HG03342 (cell line): ENCODE measurements around the gene RAB3B.
A peak's percentile ranks its signal among the peaks of the same experiment; 100 is the strongest.
"Not testable (repeated sequence)": the region's sequence is repeated elsewhere in the genome, so short reads cannot be mapped to it uniquely, and the experiment has no call there.

Source experiments
- ATAC-seq: cut with Tn5 transposase; IDR thresholded peaks from one replicate; pipeline ENCODE4 v1.9.1; 2021; ENCODE audit warnings: mild to moderate bottlenecking, moderate library complexity; ENCODE audit not compliant: unreplicated experiment

The RAB3B gene

DNA sequence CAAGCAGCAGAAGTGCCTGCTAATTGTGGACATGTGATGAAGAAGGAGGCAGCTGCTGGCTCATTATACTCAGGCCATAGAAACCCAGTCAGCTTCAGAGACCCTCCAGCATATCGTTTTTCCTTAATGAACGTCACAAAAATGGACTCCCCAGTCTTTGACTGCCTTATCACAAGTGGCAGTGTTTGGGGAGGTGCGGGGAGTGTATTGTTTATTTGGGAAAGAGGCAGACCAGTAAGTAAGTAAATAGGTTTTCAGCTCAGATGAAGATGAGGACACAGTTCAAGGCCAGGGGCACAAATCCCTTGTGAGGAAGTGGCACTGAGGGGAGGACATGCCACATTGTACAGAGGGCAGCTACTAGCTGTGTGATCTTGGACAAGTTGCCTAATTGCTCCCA lies 68.5 kb downstream of the RAB3B start:
- ATAC-seq = no peak

DNA sequence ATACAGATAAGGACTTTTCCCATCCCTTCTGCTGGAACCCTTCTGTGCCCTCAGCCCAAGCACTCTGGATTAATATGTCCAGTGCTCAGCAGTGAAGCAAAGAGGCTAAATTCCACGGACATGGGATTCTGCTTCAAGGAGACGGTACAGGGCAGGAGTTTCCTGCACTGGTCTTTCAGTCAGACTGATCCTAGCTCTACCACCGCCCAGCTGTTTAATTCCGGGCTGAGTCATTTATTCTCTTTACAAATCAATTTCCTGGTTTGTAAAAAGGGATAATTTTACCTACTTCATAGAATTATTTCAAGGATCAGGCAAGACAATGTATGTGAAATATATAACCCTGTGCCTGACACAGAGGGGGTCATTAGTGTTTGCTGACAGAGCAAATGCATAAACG lies 70.4 kb downstream of the RAB3B start:
- no peak for ATAC-seq

GRCh38 chr1:51919684-51920083 lies 70.8 kb downstream of the RAB3B start:
- ATAC-seq = no peak

DNA sequence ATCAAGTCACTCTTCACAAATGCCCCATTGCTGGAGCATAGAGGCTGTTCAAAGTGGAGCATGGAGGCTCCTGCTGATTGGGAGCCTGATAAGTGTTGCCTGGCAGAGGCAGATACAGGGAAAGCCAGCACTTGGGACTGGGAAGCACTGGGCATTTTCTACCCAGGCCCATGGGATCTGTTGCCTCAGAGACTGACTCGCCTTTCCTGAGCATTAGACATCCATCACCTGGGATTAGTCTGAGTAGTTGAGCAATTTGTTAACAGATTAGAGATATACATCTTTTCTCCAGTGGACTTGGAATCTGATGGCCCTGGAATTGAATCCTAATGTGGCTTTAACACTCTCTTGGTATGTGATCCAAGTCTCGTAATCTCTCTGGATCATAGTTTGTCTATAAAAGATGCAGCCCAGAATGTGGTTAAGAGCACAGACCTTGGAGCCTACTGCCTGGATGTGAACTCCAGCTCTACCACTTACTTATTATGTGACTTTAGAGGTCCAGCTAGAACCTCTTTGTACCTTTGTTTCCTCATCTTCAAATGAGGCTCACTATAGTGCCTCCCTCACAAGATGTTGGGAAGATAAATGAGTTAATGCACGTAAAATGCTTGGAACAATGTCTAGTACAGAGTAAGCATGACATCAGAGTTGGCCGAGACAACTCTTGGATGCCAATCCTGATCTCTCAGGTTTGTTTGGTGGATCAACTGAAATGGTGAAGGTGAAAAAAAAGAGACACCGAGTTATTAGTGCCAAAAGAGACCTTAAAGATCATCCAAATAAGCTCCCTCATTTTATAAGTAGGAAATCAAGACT lies 73.7 kb downstream of the RAB3B start:
- ATAC-seq = no peak

DNA sequence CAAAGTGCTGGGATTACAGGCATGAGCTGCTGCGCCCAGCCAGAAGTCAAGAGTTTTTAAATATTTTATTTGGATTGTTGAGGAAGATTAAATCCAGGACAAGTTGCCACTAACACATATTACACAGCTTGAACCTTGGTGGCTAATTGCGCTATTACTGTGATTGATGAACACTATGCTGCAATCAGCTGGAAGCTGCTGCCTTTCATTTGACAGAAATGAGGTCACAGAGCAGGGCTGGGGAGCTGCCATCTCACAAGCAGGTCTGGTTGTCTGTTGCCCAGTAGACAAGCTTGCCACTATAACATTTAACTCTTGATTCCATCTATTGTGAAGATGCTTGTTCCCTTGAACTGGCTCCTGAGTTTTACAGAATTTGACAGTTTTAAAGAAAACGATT lies 74.5 kb downstream of the RAB3B start:
- no peak for ATAC-seq

- ATAC-seq = no peak
Measured at GRCh38 chr1:51912881-51913280, 77.6 kb downstream of the RAB3B start.

- no peak for ATAC-seq
Measured at GRCh38 chr1:51910221-51911000, 80.1 kb downstream of the RAB3B start.

DNA sequence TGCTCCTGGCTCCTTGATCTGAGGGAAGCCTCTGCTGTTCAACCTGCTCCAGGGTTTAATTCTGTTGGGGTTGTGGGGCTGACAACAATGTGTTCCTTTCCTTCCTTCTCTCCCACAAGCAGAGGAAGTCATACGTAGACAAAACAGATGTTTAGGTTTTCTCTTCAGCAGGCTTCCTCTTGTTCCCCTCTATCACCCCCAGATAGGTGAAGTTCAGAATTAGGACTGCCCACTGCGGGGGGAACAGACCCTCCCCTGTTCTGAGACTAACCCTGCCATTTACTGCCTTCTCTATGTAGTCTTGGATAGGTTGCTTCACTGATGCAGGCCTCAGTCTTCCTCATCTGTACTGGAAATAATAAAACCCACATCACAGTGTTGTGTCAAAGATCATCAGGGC lies 82.0 kb downstream of the RAB3B start:
- ATAC-seq = no peak

GRCh38 chr1:51907079-51907702 lies 83.3 kb downstream of the RAB3B start:
- no peak for ATAC-seq

DNA sequence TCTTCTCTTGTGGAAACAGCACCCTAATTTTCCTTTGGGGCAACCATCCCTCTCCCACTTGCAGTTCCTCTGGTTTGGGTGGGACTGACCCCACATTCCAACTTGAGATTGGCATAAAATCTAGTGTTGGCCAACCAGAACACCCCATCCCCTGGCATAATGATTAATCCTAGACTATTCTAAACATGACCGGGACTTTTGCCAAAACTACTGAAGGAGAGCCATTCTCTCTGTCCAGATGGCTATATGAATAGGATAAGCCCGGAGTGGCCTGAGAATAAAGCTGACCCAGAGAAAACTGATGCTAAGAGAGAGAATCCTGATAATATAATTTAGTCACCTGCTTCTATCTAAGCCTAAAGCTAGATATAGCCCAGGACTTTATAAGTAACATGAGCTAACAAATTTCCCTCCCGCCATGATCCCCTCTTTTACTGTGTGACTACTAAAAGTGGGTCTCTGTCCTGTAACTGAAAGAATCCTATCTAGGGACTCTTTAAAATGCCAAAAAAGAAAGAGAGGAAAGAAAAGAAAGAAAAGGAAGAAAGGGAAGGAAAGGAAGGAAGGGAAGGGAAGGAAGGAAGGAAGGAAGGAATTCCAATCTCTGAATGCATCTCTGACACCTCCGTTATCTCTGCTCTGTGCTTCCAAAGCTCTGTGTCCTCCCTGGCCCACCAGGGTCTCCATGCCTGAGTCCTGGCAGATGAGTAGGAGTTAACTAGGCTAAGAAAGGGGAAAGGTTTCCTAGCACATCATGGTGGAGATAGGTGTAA lies 84.0 kb downstream of the RAB3B start:
- no peak for ATAC-seq

GRCh38 chr1:51902456-51902855 lies 88.0 kb downstream of the RAB3B start:
- ATAC-seq = no peak

GRCh38 chr1:51901151-51901550 lies 89.3 kb downstream of the RAB3B start:
- ATAC-seq = no peak

GRCh38 chr1:51899022-51899421 lies 91.5 kb downstream of the RAB3B start:
- ATAC-seq = no peak

- ATAC-seq = no peak
Measured at GRCh38 chr1:51898090-51898734, 92.3 kb downstream of the RAB3B start.

DNA sequence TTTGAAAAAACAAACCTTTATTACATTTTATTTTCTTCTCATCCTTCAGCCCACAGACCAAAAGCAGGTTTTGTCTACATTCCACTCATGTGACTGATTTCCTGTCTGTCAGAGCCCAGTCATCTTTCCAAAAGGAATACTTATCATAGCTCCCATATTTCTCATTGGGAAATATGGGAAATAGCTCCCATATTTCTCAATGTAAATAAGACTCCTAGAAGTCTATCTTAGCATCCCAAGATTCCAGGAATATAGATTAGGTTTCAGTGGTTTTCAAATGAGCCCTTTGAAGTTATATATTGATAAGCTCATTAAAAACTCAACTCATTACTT lies 92.8 kb downstream of the RAB3B start:
- ATAC-seq = no peak

DNA sequence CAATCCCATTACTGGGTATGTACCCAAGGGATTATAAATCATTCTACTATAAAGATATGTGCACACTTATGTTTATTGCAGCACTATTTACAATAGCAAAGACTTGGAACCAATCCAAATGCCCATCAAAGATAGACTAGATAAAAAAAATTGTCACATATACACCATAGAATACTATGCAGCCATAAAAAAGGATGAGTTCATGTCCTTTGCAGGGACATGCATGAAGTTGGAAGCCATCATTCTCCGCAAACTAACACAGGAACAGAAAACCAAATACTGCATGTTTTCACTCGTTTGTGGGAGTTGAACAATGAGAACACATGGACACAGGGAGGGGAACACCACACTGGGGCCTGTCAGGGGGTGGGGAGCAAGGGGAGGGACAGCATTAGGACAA lies 95.8 kb downstream of the RAB3B start:
- ATAC-seq = not testable (repeated sequence)

DNA sequence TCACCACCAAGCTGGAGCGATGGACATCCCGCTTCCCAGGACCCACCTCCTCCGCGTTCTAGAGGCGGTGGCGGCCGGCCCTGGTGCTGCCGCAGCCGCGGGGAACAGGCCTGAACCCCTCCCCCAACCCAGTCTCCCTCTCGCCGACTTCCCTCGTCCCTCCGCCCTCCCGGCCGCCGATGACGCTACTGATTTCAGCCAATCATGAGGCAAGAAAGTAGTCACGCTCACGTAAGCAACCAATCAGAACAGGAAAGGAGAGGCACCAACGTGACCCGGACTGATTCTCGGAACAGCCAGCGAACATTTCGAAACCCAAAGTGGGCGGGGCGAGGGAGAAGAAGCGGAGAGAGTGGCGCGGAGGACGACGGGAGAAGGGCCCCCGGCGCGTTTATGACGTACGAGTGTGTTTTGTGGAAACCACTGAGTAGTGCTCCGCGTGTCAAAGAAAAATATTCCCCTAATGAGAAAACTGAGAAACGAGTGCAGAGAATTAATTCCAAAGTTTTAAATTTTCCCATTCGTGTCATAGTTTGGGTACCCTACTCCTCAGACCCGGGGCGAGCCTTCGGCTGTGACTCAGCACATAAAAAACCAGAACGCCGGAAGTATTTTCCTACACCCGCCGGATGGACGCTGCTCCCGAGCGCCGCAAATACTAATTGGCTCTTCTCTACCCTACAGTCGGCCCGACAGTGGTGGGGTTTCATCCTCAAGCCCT lies 111.7 kb downstream of the RAB3B start, which contains the start of gene NRDC:
Gene NRDC, minus strand, starts transcription at position 112 of the 721 bp plus-strand sequence. CDS start 112 bp downstream, outside the sequence.
- peak; percentile 93 for ATAC-seq

GRCh38 chr1:51878308-51878615 lies 112.2 kb downstream of the RAB3B start:
- peak; percentile 26 for ATAC-seq

DNA sequence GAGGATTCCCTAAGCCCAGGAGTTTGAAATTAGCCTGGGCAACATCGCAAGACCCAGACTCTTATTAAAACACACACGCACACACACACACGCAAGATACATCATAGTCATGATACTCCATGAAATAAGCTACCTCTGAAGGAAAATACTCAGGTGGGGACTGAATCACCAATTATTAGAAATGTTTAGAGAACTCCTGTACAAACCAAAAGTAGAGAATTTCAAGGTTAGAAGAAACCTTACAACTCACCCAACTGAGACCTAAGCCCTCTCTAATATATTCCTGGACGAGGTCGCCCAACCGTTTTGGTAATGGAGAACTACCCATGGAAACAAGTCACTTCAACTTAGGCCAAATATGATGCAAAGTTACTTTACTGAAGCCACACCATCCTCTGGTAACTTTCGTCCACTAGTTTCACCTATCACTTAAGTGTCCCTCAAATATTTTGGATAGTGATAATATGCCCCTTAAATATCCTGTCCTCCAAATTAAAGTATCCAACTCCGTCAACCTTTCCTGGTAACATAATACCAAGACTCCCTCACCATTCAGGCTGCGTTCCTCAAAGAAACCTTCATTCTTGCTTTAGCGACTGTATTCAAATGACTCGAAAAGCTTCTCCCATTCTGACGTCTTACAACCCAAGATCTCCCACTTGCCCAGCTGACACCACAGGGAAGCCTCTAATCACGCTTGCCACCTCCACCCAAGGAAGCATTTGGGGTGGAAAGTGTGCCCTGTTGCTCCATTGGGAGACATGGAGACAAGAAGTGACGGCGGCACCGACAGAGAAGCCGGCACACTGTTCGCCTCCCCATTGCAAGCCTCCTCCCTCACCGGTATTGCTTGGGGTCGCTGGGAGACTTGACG lies 112.8 kb downstream of the RAB3B start:
- ATAC-seq = peak; percentile 5
